Colon (tissue), 2 donors: Measurements from ENCODE around the gene ZNF76.

Experiments used
- FAIRE-seq: peaks from 2 replicates; lab custom pipeline; 2012; peaks lifted over from hg19 to GRCh38; lab: Jason Lieb, UNC
- donor health status: control.
- donor health status: control.

ZNF76 gene

DNA sequence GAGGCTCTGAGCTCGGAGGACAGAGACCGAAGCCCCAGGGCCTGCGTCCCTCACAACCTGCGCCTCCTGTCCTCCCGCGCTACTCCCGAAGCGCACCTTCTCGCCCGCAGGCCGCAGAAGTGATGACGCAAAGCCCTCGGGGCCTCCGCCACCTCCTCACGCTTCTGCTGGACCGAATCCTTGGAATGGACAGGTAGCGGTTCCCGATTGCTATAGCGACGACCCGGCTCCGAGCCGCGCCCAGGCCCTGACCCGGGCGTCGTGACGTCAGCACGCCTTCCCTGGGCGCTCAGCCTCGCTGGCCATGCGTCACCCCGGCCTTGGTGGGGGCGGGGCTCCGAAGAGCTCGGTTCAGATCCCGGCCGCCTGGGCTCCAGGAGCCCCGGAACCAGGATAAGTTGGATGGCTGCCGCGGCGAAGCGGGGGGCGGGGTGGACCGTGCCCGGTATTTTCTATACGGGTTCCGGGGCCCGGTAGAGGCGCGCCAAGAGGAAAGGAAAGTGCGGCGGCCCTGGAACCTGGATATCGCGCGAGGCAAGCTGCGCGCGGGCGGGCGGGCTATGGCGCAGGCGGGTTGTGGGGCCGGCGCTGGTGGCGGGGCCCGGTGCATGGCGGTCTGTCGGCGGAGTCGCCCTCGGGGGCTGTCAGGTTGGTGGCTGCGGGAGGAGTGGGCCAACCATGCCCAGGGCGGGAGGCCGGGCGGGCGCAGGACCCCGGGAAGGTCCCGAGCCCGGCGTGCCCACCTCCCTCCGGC lies at the start of gene ZNF76:
TSS of gene ZNF76 (plus strand) at position 542 of the 754 bp plus-strand sequence. CDS start 21,417 bp downstream, outside the sequence.
- no peak for FAIRE-seq

DNA sequence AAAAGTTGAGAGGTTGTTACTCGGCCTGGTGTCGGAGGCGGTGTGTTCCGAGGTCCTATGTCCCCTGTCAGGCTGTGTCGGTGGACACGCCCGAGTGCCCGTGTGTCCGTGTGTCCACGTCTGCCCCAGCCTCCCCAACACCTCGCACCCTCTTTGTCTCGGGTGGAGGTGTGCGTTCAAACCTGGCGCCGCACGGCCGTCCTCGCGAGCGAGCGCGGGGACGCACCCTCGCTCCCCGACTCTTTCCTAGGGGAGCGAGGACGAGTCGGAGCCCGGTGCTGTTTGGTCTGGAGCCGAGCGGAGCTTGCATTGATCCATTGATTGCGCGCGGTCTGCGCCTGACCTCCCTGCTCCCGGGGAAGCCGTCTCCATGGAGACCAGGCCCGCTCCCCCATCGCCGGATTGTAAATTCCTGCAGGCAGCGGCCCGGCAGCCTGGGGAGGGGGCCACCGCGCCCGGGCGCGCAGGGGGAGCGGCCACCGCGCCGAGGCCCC lies 46.2 kb upstream of the ZNF76 start:
- FAIRE-seq, result no peak

DNA sequence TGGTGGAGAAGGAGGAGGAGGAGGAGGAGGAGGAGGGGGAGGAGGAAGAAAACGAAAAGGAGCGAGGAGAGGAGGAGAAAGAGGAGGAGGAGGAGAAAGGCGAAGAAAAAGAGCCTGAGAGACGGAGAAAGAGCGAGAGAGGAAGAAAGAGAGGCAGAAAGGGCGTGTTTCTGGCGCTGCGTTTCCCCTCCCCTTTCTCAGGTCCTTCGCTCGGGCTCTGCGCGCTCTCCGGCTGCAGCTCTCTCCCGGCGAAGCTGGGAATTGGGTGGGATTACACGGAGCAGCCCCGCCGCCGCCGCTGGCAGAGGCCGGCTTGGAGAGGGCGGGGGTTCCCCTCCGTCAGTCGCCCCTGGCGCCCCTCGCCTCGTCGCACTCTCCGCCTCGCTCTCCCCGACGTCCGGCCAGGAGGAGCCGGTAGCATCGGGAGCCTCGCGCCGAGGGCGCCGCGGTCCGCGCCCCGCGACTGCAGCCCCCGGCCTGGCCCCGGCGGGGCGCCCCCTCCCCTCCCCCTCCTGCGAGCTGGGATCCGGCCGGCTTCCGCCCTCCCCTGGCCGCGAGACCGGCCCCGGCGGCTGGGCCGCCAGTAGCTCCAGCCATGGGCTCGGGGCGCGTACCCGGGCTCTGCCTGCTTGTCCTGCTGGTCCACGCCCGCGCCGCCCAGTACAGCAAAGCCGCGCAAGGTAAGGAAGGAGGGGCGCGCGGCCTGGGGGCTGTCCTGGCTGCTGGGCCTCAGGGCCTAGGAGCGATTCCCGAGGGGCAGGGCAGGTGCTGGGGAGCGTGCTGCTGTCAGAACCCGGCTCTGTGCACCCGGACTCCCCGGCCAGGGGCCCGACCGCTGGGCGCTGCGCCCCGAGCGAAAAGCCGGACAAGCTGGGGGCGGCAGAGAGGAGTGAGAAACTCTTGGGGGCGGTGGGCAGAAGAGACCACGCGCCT lies 45.4 kb upstream of the ZNF76 start, which contains the start of gene SCUBE3:
TSS of gene SCUBE3 (plus strand) at position 133 of the 933 bp plus-strand sequence. CDS start at position 596, 463 bp downstream.
- FAIRE-seq, result no peak

DNA sequence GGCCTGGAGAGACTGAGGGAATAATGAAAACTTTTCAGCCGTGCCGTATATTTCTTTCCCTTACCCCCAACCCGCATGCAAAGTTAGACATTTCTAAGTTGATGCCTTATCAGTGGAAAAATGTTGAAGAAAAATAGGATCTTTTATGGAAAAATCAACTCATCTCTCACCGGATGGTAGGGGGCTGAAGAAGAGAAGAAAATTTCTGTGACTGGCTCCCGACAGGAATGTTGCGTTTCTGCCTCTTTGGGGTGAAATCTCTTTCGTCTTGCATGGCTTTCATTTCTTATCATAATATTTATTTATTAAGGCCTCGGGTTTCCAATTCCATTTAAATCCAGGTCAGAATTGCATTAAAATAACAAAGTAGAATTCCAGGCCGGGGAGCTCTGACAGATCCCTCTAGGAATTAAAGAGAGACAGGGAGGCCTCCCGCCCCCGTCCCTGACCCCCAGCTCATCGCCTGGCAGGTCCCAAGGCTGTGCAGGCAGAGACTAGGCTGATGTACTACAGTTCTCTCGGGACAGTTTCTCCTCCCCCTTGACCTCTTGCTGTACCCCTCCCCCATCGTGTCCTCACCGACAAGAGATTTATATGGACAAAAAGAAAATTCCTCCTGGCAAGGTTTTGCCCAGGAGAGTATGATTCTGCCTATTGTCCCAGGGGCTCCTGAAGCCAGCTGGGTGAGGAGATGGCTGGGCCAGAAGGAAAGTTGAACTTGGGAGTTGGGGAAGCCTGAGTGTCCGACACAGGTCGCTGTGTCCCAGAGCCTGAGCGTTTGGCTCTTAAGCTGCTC lies 44.5 kb upstream of the ZNF76 start:
- no peak for FAIRE-seq

DNA sequence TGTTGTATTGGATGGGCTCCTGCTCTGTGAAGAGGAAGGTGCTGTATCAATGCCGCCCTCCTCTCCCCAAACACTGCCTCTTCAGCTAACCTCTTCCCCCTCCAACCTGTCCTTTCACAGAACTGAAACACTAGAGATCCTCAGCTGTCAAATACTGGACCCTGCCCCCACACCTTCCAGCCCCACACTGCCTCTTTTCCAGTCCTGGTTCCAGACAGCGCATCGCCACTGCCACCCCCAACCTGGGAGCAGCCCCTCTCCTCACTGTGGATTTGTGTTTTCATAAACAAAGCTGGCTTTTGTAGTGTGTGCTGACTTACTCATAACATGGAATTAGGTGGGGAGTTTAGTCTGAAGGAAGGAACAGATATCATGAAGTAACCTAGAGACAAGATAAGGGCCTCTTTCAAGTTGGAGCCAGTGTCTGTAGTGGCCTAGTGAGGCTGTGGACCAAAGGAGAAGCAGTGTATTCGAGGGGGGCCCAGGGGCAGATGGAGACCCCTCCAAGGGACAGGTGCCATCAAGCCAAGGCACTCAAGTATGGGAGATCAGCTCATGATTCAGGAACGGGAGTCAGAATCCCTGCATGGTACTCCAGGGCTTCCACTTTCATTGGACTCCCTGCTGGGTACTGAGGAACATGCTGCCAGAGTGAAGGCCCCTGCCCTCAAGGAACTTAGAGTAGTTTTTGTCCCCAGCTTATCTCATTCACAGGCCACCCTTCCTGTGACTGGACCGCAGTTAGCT lies 43.7 kb upstream of the ZNF76 start:
- FAIRE-seq, result no peak

DNA sequence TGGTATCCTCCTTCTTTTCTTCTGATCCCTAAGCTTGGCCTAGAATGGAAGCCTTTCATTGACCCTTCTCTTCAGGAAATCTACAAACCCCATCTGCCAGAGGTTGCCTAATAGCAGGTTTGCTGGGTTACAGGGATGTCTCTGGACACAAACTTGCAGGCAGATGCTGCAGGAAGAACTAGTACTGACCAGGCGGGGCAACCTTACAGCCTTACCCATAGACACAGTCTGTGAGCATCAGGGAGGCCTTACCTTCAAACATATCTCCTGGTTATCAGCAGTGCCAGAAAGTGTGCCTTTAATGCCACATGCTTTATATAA lies 43.2 kb upstream of the ZNF76 start:
- no peak for FAIRE-seq

DNA sequence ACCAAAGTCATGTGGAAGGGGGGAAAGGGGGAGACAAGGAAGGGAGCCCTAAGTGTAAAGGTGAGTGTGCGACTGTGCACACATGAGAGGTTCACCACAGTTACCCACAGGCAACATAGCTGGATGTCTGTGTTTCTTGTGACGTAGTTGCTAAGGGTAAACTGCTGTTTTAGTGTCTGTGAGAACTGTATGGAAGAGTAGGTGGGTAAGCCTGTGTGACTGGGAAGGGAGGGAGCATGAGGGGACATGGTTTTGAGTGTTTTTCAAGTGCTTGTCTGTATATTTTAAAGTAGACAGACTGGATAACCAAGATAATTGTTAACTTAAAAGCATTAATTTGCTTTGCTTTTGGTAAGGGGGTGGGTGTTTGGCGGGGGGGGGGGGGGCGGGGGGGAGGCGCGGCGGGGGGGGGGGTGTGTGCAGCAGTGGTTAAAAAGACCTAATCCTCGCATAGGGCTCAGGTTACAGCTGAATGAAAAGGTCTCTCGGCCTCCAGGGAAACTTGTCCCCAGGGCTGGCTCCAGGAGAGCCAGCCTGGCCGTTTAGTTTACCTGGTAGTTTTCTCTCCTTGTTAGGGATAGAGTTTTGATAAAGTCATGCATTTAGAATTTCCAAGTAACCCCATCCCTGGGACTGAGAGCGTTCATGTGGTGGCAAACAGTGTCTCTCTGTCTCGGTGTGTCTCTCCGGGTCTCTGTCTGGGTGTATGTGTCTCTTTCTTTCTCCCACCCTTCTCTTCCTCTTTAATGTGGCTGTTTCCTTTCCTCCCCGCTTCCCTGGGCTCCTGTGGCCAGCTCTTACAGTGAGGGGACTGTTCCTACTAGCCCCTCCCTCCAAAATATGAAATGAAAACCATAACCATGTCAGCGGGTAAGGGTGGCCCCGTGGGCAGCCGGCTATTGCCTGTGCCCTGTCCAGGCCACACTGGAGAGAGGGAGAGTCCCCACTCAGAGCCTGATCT lies 42.4 kb upstream of the ZNF76 start:
- FAIRE-seq, result no peak

DNA sequence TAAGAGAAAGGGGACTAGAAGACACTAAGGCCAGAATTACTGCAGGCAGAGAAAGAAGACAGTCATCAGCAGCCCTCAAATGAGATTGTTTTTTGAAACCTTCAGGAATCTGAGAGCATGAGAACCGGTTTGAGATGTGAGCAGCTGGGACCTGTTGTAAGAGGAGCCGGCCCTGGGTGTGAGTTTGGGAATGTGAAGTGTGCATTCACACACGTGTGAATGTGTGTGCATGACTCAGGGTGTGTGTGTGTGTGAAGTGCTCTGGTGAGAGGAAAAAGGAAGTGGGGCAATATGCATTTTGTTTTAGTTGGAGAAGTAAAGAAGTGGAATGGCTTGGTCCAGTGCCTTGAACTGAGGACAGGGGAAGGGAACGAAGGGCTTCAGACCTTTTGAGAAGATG lies 41.5 kb upstream of the ZNF76 start:
- no peak for FAIRE-seq

DNA sequence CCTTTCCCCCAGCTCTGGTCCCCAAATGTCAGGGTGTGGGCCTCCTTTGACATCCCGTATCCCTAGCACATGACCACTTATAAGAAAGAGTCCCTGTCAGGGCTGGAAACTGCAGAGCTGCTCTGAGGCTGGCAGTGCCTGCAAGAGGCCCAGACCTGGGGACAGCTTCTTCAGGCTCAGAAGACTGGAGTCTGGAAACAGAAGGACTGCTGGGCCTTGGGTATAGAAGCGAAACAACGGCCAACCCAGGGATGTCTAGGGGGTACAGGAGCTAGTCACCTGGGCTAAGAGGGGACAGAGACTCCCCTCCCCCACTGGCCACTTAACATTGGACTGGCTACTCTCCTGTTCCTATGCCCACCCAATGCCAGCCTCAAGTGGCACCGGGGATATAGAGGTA lies 41.1 kb upstream of the ZNF76 start:
- no peak for FAIRE-seq

DNA sequence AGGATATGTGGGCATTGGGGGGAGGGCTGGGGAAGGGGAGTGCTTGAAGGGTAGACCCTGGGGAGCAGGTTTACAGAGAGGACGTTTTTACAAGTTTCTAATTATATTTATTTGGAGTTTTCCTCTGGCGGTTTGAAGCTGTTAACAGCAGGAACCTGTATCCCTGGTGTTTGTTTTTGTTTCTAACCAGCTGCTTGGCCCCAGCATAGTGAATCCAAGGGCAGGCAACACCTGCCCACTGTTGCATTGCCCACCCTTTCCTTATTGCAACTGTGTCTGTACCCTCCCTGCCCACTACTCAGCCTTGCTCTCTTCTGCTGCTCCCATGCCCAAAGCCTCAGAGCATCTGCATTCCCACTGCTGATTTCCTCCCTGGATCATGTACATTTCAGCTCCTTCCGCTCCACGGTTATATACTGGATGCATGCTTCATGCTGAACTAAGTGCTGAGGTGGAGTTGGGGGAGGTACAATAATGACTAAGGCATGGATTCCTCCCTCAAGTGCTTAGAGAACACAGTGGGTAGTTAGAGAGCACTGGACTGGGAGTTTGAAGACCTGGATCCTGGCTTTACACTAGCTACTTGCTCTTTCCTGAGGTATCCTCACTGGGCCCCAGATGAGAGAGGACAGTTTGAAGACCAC lies 39.7 kb upstream of the ZNF76 start:
- no peak for FAIRE-seq

DNA sequence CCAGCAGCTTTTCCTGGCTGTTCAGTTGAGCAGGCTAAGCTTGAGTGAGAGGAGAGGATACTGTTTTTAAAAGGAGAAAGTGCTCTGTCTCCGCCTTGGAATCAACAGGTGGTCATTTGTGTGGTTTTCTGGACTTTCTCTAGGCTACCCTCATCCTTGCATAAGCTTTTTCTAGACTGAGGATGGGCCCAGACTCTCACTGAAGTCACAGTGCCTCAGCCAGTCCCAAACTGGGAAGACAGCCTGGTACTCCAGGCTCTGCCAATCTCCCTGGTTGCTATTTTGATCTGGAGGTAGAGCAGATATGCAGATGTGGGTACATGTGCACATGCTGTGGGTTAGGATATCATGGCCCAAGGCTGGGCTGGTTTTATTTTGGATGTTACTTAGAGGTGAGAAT lies 38.8 kb upstream of the ZNF76 start:
- no peak for FAIRE-seq

DNA sequence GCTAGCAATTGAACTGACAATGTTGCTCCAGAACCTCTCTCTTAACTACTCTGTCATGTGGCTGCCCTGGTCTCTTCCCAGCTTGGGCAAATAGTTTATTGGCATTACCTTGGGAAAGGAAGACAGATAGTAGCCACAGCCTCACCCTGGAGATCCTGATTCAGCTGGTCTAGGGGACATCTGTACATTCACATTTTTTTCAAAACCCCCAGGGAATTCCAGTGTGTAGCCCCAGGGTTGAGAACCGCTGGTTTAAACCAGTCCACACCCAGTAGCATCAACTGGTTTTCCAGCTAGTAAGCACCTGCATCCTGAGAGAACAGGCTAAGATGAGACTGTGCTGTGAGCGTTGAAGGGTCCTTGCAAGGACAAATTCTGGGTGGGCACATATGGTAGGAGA lies 36.1 kb upstream of the ZNF76 start:
- FAIRE-seq, result no peak

DNA sequence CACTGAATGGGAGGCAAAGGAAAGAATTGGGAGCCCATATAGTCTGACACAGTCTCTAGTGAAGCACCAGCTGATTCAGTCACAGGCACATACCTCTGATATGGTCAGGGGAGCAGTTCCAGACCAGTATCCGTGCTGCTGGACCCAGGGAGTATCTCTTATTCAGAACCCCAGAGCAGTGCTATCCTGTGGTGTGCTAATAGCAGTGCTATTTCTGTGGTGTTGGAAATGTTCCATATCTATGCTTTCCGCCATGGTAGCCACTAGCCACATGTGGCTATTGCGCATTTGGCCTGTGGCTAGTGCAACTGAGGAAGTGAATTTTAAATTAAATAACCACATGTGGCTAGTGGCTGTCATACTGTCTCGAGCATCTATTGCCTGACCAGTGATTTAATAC lies 34.8 kb upstream of the ZNF76 start:
- no peak for FAIRE-seq

DNA sequence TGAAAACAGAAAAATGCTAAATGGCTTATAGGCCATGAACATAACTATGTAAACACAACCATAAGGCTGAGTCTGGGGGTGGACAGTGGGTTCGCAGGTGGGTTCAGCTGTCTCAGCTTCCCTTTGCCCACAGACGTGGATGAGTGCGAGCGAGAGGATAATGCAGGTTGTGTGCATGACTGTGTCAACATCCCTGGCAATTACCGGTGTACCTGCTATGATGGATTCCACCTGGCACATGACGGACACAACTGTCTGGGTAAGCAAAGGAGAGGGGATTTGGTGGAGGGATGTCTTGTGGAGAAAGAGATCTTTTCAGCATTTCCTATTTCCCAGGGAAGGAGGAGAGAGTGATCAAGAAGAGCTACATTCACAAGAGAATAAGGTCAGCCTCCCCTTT lies 31.1 kb upstream of the ZNF76 start:
- FAIRE-seq, result no peak

DNA sequence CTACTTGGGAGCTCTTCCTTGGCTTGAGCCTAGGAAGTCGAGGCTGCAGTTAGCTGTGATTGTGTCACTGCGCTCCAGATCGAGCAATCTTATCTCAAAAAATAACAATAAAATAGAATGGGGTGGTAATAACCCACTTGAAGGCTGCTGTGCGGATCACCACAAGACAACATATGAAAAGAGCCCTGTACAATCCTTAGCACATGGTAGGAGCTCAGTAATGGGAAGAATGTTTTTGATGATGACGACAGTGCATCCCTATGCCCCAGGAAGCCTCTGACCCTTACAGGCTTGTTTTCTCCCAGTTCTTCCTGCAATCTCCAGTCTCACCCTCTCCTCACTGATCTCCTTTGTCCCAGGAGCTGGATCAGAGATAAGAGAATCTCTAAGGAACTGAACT lies 30.2 kb upstream of the ZNF76 start:
- no peak for FAIRE-seq

DNA sequence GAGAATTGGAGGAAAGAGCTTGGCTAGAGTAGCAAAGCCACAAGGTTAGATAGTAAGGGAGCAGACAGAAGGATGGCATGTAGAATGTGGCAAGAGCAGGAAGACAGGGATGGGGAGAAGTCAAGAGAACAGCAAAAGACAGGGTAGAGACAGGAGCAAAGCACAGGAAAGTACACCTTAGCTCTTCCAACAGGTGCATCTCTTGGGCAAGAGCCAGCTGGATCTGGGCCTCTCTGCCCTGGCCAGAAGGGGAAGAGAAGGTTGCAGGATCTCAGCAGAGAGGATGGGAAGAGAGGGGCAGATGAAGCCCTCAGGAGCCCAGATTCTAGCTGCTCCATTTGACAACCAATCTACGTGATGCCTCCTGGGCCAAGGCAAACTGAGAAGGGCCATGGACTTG lies 29.0 kb upstream of the ZNF76 start:
- no peak for FAIRE-seq

DNA sequence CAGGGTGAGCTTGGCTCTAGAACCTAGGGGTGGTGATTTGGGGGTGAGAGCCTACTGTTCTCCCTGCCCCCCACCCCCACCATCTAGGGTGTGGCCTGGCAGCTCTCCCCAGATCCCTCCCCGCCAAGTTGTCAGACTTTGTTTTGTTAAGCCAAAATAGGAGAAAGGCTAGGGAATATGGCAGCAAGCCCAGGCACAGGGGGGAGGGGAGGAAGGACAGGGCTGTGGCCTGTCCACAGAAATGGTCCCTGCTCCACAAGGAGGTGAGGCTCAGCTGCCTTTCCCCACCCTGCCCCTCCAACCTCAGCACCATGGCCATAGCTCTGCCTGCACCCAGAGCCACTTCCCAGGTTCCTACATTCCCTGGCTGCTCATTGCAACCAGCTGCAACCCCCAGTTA lies 28.6 kb upstream of the ZNF76 start:
- no peak for FAIRE-seq

DNA sequence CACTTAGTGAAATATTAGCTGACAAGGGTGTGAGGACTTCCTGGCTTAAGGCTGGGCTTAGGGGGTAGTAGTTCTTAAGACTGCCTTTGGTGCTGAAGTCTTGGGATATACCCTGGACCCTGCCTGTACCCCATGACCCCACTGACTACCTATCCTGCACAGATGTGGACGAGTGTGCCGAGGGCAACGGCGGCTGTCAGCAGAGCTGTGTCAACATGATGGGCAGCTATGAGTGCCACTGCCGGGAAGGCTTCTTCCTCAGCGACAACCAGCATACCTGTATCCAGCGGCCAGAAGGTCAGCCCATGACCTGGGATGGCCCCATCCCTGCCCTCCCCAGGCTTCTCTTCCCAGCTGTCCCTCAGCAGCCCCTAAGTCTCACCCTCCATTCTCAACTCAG lies 28.0 kb upstream of the ZNF76 start:
- FAIRE-seq, result no peak

DNA sequence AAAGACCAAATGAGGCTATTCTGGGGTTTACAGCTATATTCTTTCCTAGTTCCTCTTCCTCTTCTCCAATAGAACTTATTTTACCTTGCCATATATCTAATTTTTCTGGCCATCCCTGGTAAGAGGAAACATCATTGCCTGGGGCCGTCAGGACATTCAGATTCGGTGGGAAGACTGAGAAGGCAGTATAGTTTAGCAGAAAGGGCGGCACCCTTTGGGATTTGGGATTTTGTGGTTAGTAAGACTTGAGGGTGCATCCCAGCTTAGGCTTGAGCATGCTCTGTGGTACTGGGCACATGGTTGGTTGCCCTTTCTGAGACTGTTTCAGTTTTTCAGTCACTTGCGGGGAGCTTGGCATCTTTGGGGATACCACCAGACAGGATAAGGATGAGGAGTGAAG lies 24.6 kb upstream of the ZNF76 start:
- FAIRE-seq, result no peak

DNA sequence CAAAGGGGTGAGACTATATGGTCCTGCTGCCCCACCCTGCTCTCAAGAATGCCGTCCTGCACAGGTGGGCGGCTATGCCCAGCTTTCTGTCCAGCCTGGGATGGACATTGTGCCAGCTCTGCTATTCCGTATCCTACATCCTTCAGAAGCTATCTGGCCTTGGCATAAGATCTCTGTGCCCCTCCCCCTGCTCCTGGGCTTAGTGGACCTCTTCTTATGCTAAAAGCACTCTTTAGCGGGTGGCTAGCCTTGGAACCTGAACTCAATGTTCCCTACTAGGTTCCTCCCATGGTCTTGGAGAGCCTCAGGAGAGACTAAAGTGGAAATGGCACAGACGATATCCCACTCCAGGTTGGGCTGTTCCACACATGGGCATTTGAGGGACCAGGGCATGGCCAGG lies 23.3 kb upstream of the ZNF76 start:
- FAIRE-seq, result no peak
